ENCODE results near the gene DNER. TPM values are rescaled to one million over a fixed set of nuclear protein-coding genes. Genes with fewer than 3 reads are reported as not detected.

The DNER gene
- total and polyA plus RNA-seq, 2 of the 4 experiments (the other 2 are of a cell fraction): under 0.01 to 0.14 TPM

- H2AK5ac ChIP-seq (ENCODE audit: low read depth, low read length): no peak overlapping the region
- H3K27ac ChIP-seq (ENCODE audit: insufficient read depth, low read length): no peak overlapping the region
- no peak overlapping the region for H2AFZ ChIP-seq (replicated peaks; ENCODE audit: low read length, poor library complexity)
- 0 out of 2 replicates have a peak, but pooled peaks cover 1% of the 10 kb centered on the region for H3K9me3 ChIP-seq (ENCODE audit: control insufficient read depth, insufficient read depth, low read length)
- no peak overlapping the region for H4K8ac ChIP-seq (ENCODE audit: low read depth in 2 of 2, low read length in 2 of 2)
- H2BK120ac ChIP-seq (ENCODE audit: low read depth, low read length): no peak overlapping the region
- H3K36me3 ChIP-seq (ENCODE audit: control insufficient read depth, insufficient read depth, low read length): no peaks in the 10 kb centered on the region
- TF ChIP-seq USF2 (IDR thresholded peaks at IDR 0.05; ENCODE audit: low read depth, low read length): no peak
- TF ChIP-seq CHD1 (IDR thresholded peaks at IDR 0.05; ENCODE audit: low read depth, low read length): no peak
- no peak for TF ChIP-seq CEBPB (IDR thresholded peaks at IDR 0.05; ENCODE audit: low read depth, low read length)
- no peak for TF ChIP-seq BHLHE40 (IDR thresholded peaks at IDR 0.05; ENCODE audit: low read depth, low read length)
- no peak for TF ChIP-seq NFE2L2 (IDR thresholded peaks at IDR 0.05; ENCODE audit: low read depth, low read length)
- no peak for TF ChIP-seq RFX5 (IDR thresholded peaks at IDR 0.05; ENCODE audit: low read depth, low read length)
- TF ChIP-seq RCOR1 (IDR thresholded peaks at IDR 0.05; ENCODE audit: insufficient replicate concordance, low read length): no peak
- no peak for TF ChIP-seq SMC3 (IDR thresholded peaks at IDR 0.05; ENCODE audit: low read depth, low read length)
- no peak for TF ChIP-seq MAZ (IDR thresholded peaks at IDR 0.05; ENCODE audit: borderline replicate concordance, low read depth, low read length)
- no peak for TF ChIP-seq MAFK (IDR thresholded peaks at IDR 0.05; ENCODE audit: low read depth, low read length)
- TF ChIP-seq RAD21 (IDR thresholded peaks at IDR 0.05; ENCODE audit: low read length): no peak
- no peak for TF ChIP-seq FOS (IDR thresholded peaks at IDR 0.05; ENCODE audit: low read depth, low read length)
- TF ChIP-seq MXI1 (IDR thresholded peaks at IDR 0.05; ENCODE audit: borderline replicate concordance, low read depth, low read length): no peak
- no peak for TF ChIP-seq POLR2A (IDR thresholded peaks at IDR 0.05; ENCODE audit: low read depth, low read length)
- TF ChIP-seq ELK1 (IDR thresholded peaks at IDR 0.05; ENCODE audit: borderline replicate concordance, low read depth, low read length): no peak
- no peak for TF ChIP-seq CTCF (conservative IDR thresholded peaks at IDR 0.05; ENCODE audit: low read depth, low read length)
- no peak for ATAC-seq (ENCODE audit: low read depth)
- H3K9me1 ChIP-seq (ENCODE audit: insufficient read depth, low read length): no peaks in the 10 kb centered on the region
- dilution Hi-C loops (cut with HindIII; ENCODE audit: low sequenced_read_pairs, unreplicated experiment): no loop called here
- no peak overlapping the region for H2BK5ac ChIP-seq (ENCODE audit: low read depth, low read length, poor library complexity, severe bottlenecking)
- no peak overlapping the region for H3K18ac ChIP-seq (ENCODE audit: low read depth, low read length)
- no CpG with 5 or more reads among the region's 7 CpGs for WGBS, 2 experiments (ENCODE audit: extremely low coverage in 2 of 2, insufficient read length in 1 of 2)
- intact Hi-C loops (cut with micrococcal nuclease): no loop called here
- ChIA-PET POLR2A (ENCODE audit: unreplicated experiment) (no interaction called here), CTCF (no interaction called here)
- H2BK15ac ChIP-seq (ENCODE audit: low read depth, low read length): no peak overlapping the region
- no peak overlapping the region for H2BK20ac ChIP-seq (ENCODE audit: low read depth, low read length)
- H3K9ac ChIP-seq (ENCODE audit: low read depth, low read length): no peak overlapping the region
- H4K91ac ChIP-seq (ENCODE audit: insufficient read depth, low read depth, low read length): no peak overlapping the region
- in situ Hi-C loops (cut with MboI; ENCODE audit: low sequenced_read_pairs): no loop called here
- no peak for DNase-seq
- H4K5ac ChIP-seq (ENCODE audit: low read depth, low read length): no peak overlapping the region
- no peaks in the 10 kb centered on the region for H3K4me1 ChIP-seq (ENCODE audit: control insufficient read depth, insufficient read depth, low read length)
- no peak overlapping the region for H3K56ac ChIP-seq (ENCODE audit: extremely low read depth, insufficient read depth, low read length)
- no peak overlapping the region for H3K4ac ChIP-seq (ENCODE audit: low read depth, low read length)
- H3K23ac ChIP-seq (ENCODE audit: low read depth, low read length): no peak overlapping the region
- no peak overlapping the region for H3K4me2 ChIP-seq (ENCODE audit: low read depth, low read length)
- no peak overlapping the region for H3K4me3 ChIP-seq (ENCODE audit: insufficient read depth, low read depth, low read length)
- no TSS peak for BruUV-seq (replicated peaks)
- no peaks in the 10 kb centered on the region for H3K79me1 ChIP-seq (ENCODE audit: low read depth in 1 of 2, low read length in 2 of 2)
- H2AK9ac ChIP-seq (replicated peaks; ENCODE audit: low read depth, low read length, poor library complexity): no peak overlapping the region
- H4K20me1 ChIP-seq (ENCODE audit: insufficient read depth, low read length): no peaks in the 10 kb centered on the region
- no peak overlapping the region for H3K14ac ChIP-seq (replicated peaks; ENCODE audit: low read depth, low read length)
- no peaks in the 10 kb centered on the region for H3K27me3 ChIP-seq (ENCODE audit: control insufficient read depth, insufficient read depth, low read length)
Observed at GRCh38 chr2:229467783-229468182, 246.6 kb downstream of the DNER start.

Measured in IMR-90 (cell line).